IPS-20b (cell line): ENCODE results near the gene CCN2.
"Not testable (repeated sequence)": the region's sequence is repeated elsewhere in the genome, so short reads cannot be mapped to it uniquely, and the experiment has no call there.

Experiments
- H3K27ac ChIP-seq: one replicate; pipeline ENCODE4 v1.5.1; 2013; ENCODE audit warnings: low read length
- H3K27me3 ChIP-seq: 2 replicates; pipeline ENCODE4 v1.6.1; 2013; ENCODE audit warnings: mild to moderate bottlenecking, low read length, inconsistent platforms; ENCODE audit not compliant: insufficient read depth
- H3K36me3 ChIP-seq: 2 replicates; pipeline ENCODE4 v1.6.1; 2013; ENCODE audit warnings: low read depth, mild to moderate bottlenecking, inconsistent platforms, low read length, moderate library complexity; ENCODE audit not compliant: insufficient read depth
- H3K4me1 ChIP-seq: 2 replicates; pipeline ENCODE4 v1.6.1; 2013; ENCODE audit warnings: mild to moderate bottlenecking, control low read depth, inconsistent platforms, low read length, moderate library complexity; ENCODE audit not compliant: insufficient read depth
- H3K4me3 ChIP-seq: 2 replicates; pipeline ENCODE4 v1.5.1; 2013; ENCODE audit warnings: mild to moderate bottlenecking, low read length, inconsistent platforms
- H3K9ac ChIP-seq: 2 replicates; pipeline ENCODE4 v1.6.1; 2013; ENCODE audit warnings: low read depth, mild to moderate bottlenecking, inconsistent platforms, low read length, moderate library complexity
- H3K9me3 ChIP-seq: 2 replicates; pipeline ENCODE4 v1.6.1; 2013; ENCODE audit warnings: mild to moderate bottlenecking, low read depth, low read length, inconsistent platforms; ENCODE audit not compliant: insufficient read depth

The CCN2 gene

DNA sequence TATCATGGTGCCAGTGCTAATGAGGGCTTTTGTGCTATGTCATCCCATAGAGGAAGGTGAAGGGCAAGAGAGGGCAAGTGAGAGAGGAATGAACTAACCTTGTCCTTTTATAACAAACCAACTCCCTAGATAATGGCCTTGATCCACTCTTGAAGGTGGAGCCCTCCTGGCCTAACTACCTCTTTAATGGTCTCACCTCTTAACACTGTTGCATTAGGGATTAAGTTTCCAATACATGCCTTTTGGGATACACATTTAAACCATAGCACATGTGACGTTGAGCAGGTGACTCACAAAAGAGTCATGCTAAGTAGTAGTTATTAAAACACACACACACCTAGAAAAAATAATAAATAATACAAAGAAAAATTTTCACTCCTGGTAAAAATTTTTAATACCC lies 36.9 kb downstream of the CCN2 start:
- Histone ChIP-seq H3K36me3 (peaks cover 96% of the 10 kb centered on the region), H3K4me3 (no peak overlapping the region)

DNA sequence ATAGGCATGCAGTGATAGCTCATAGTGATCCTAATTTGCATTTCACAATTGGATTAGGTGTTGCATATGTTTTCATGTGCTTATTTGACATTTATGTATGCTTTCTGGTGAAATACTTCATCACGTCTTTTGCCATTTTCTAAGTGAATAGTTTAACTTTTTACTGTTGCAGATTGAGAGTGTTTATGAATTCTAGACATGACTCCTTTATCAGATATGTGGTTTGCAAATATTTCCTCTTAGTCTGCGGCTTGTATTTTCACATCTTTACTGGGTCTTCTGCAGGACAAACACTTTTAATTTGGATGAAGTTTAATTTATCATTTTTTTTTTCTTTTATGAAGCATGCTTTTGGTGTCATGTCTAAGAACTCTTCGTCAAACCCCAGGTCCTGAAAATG lies 39.2 kb downstream of the CCN2 start:
- Histone ChIP-seq H3K9ac (no peak overlapping the region), H3K4me1 (peaks cover 19% of the 10 kb centered on the region), H3K4me3 (no peak overlapping the region), H3K36me3 (peaks cover 91% of the 10 kb centered on the region), H3K27me3 (no peaks in the 10 kb centered on the region), H3K27ac (no peak overlapping the region), H3K9me3 (peaks cover 13% of the 10 kb centered on the region)

More for the DNA sequence above, 36.9 kb downstream of the CCN2 start:
- H3K27ac ChIP-seq: no peak overlapping the region
- H3K9ac ChIP-seq: no peak overlapping the region
- H3K27me3 ChIP-seq: no peaks in the 10 kb centered on the region
- peaks cover 33% of the 10 kb centered on the region for H3K9me3 ChIP-seq
- H3K4me1 ChIP-seq: peaks cover 4% of the 10 kb centered on the region; the same call in 1 of the 2 replicates

DNA sequence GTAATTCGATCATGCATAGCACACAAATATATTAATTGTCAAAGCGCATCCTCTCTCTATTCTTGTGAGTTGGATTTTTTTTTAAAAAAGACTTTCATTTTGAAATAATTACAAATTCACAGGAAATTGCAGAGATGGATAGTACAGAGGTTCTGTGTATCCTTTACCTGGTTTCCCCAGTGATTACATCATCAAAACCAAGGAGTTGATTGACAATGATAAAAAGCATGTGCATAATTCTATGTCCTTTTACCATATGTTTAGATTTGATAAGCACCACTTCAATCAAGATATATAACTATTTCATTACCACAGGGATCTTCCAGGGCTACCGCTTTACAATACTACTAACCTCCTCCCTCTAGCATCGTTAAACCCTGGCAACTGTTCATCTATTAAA lies 40.2 kb downstream of the CCN2 start:
- Histone ChIP-seq H3K4me3 (no peak overlapping the region), H3K4me1 (peaks cover 19% of the 10 kb centered on the region), H3K9me3 (peaks cover 5% of the 10 kb centered on the region; the same call in 1 of the 2 replicates), H3K36me3 (peaks cover 81% of the 10 kb centered on the region), H3K9ac (no peak overlapping the region), H3K27me3 (no peaks in the 10 kb centered on the region), H3K27ac (no peak overlapping the region)

DNA sequence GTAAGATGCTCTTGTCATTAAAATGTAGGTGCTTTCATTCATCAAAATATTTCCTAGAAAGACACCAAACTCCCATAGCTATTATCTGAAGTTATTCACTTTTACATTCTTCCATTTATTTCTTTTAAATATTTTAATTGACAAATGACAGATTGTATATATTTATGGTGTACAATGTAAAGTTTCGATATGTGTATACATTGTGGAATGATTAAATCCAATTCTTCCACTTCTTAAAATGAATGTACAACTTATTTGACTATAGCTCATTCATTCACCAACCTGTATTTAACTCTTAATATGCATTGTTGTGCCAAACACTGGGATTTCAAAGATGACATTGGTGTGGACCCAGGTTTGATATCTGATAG lies 41.0 kb downstream of the CCN2 start:
- peaks cover 73% of the 10 kb centered on the region for H3K36me3 ChIP-seq
- H3K9ac ChIP-seq: no peak overlapping the region
- H3K27me3 ChIP-seq: no peaks in the 10 kb centered on the region
- no peak overlapping the region for H3K27ac ChIP-seq
- H3K4me3 ChIP-seq: no peak overlapping the region
- no peaks in the 10 kb centered on the region for H3K9me3 ChIP-seq
- peaks cover 19% of the 10 kb centered on the region for H3K4me1 ChIP-seq

DNA sequence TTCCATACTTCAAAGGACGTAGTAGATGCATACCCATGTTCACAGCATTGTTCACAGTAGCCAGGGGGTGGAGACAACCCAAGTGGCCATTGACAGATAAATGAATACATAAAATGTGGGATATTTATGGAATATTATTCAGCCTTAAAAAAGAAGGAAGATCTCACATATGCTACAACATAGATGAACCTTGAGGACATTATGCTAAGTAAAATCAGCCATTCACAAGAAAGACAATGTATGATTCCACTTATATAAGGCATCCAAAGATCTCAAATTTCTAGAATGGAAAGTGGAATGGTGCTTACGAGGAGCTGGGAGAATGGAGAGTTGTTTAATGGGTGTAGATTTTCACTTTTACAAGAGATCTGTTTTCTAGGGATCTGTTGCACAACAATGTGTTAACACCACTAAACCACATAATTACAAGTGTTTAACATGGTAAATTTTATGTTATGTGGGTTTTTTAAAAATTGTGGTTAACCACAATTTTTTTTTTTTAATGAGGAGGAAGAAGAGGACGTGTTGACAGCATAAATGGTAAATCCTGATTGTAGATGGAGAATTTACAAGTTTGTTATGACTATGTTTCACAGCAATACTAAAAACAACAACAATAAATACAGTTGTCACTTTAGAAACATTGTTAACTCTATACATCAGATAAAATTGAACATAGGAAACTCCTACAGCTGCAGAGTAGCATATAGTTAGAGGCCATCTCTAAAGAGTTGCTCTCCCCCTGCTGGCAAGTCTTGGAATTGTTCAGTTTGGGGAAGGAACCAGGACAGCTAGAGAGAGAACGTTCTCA lies 41.6 kb downstream of the CCN2 start:
- H3K27me3 ChIP-seq: no peaks in the 10 kb centered on the region
- H3K9ac ChIP-seq: no peak overlapping the region
- H3K4me1 ChIP-seq: peaks cover 19% of the 10 kb centered on the region
- H3K4me3 ChIP-seq: no peak overlapping the region
- no peaks in the 10 kb centered on the region for H3K9me3 ChIP-seq
- no peak overlapping the region for H3K27ac ChIP-seq
- H3K36me3 ChIP-seq: peaks cover 68% of the 10 kb centered on the region

DNA sequence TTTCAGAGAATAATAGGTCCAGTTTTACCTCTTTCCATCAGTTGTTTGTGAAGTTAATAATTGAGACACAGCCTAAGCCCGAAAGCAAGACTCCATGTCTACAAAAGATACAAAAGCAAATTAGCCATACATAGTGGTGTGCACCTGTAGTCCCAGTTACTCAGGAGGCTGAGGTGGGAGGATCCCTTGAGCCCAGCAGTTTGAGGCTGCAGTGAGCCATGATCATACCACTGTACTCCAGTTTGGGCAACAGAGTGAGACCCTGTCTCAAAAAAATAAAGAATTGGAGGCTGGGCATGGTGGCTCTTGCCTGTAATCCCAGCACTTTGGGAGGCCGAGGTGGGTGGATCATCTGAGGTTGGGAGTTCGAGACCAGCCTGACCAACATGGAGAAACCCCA lies 42.4 kb downstream of the CCN2 start:
- H3K9me3 ChIP-seq, H3K27me3 ChIP-seq: not testable (repeated sequence)

DNA sequence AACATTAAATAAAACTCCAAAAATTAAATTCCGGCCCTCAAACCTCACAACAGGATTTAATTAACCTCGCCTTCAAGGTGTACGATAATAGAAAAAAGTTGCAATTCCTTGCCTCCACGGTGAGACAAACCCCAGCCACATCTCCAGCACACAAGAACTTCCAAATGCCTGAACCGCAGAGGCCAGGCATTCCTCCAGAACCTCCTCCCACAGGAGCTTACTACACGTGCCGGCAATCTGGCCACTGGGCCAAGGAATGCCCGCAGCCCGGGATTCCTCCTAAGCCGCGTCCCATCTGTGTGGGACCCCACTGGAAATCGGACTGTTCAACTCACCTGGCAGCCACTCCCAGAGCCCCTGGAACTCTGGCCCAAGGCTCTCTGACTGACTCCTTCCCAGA lies 47.4 kb downstream of the CCN2 start:
- not testable (repeated sequence) for H3K9me3 ChIP-seq, H3K27me3 ChIP-seq, H3K27ac ChIP-seq
- H3K4me1 ChIP-seq: peaks cover 33% of the 10 kb centered on the region
- peak overlapping the region; percentile 73 for H3K4me3 ChIP-seq
- peaks cover 19% of the 10 kb centered on the region for H3K36me3 ChIP-seq
- H3K9ac ChIP-seq: peak overlapping the region; percentile 73

More for the DNA sequence above, 42.4 kb downstream of the CCN2 start:
- H3K27ac ChIP-seq, H3K4me3 ChIP-seq, H3K9ac ChIP-seq: not testable (repeated sequence)
- Histone ChIP-seq H3K36me3 (peaks cover 61% of the 10 kb centered on the region), H3K4me1 (peaks cover 19% of the 10 kb centered on the region)

DNA sequence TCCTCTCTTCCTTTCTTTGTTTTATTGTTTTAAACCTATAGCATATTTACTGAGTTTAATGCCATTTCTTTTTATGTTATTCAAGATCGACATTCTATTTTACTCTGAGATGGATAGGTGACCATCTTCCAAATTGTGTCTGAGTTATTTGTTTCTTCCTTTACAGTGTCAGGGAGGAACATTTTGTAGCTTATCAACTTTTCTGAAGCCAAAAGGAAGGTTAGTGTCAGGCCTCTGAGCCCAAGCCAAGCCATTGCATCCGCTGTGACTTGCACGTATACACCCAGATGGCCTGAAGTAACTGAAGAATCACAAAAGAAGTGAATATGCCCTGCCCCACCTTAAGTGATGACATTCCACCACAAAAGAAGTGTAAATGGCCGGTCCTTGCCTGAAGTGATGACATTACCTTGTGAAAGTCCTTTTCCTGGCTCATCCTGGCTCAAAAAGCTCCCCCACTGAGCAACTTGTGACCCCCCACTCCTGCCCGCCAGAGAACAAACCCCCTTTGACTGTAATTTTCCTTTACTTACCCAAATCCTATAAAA lies 49.8 kb downstream of the CCN2 start:
- not testable (repeated sequence) for H3K27me3 ChIP-seq, H3K27ac ChIP-seq
- H3K36me3 ChIP-seq: peaks cover 15% of the 10 kb centered on the region
- peaks cover 18% of the 10 kb centered on the region; the same call in 1 of the 2 replicates for H3K4me1 ChIP-seq
- peak overlapping the region; percentile 45 for H3K4me3 ChIP-seq
- peaks cover 19% of the 10 kb centered on the region for H3K9me3 ChIP-seq
- peak overlapping the region; percentile 78; the same call in 1 of the 2 replicates for H3K9ac ChIP-seq

DNA sequence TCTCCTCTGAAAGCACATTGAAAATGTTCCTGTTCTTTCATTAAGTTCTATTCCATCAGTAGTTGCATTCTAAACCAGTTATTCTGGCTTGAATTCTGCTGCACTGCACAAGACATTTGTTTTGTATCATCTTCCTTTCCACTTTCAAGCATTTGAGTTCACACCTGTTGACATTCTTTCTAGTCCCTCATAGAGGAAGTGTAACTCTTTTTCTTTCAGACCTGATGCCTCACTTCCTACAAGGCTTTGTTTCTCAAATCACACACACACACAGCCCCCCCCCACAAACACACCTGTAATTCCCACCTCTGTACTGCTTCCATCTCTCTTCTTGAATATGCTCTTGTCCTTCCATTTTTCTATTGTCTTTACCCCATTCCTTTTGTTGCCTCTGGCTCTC lies 50.9 kb downstream of the CCN2 start:
- H3K4me1 ChIP-seq: peaks cover 18% of the 10 kb centered on the region; the same call in 1 of the 2 replicates
- peak overlapping the region; percentile 23 for H3K27ac ChIP-seq
- peak overlapping the region; percentile 0; the same call in 1 of the 2 replicates for H3K4me3 ChIP-seq
- peaks cover 19% of the 10 kb centered on the region for H3K9me3 ChIP-seq
- no peaks in the 10 kb centered on the region for H3K27me3 ChIP-seq
- H3K9ac ChIP-seq: no peak overlapping the region
- peaks cover 15% of the 10 kb centered on the region for H3K36me3 ChIP-seq

DNA sequence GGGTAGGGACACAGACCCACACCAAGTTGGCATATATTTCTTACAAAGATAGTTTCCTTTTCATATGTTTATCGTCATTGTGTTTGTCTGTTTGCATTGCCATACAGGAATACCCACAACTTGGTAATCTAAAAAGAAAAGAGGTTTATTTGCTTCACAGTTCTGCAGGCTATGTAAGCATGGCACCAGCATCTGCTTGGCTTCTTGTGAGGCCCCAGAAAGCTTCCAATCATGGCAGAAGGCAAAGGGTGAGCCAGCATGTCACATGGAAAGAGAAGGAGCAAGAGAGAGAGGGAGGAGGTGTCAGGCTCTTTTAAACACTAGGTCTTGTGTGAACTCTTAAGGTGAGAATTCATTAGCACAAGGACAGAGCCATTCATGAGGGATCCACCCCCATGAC lies 52.5 kb downstream of the CCN2 start:
- H3K27me3 ChIP-seq: no peaks in the 10 kb centered on the region
- H3K9me3 ChIP-seq: peaks cover 19% of the 10 kb centered on the region
- H3K9ac ChIP-seq: no peak overlapping the region
- H3K27ac ChIP-seq: no peak overlapping the region
- peaks cover 15% of the 10 kb centered on the region for H3K36me3 ChIP-seq
- no peak overlapping the region; the same call in 1 of the 2 replicates for H3K4me3 ChIP-seq
- peaks cover 18% of the 10 kb centered on the region; the same call in 1 of the 2 replicates for H3K4me1 ChIP-seq
